GM19023 (cell line): ENCODE results near the gene CCDC74B.
"Not testable (repeated sequence)": the region's sequence is repeated elsewhere in the genome, so short reads cannot be mapped to it uniquely, and the experiment has no call there.

Experiments used
- ATAC-seq: cut with Tn5 transposase; IDR thresholded peaks from one replicate; pipeline ENCODE4 v1.9.1; 2021; ENCODE audit warnings: mild to moderate bottlenecking, moderate library complexity; ENCODE audit not compliant: unreplicated experiment

CCDC74B gene

DNA sequence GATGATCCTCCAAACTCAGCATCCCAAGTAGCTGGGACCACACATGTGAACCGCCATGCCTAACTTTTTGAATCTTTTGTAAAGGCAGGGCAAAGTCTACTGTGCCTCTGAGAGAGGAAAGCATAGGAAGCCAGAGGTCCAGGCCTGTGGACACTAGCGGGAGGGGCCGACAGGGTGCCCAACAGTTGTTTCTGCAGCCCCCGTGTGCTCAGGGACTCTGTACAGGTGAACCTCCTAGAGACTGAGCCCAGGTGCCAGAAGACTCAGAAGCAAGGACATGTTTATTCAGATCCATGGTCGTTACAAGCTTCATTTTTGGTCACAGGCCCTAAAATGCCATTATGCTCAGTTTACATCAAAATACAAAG is 6.2 kb upstream of the CCDC74B start:
- ATAC-seq = not testable (repeated sequence)

DNA sequence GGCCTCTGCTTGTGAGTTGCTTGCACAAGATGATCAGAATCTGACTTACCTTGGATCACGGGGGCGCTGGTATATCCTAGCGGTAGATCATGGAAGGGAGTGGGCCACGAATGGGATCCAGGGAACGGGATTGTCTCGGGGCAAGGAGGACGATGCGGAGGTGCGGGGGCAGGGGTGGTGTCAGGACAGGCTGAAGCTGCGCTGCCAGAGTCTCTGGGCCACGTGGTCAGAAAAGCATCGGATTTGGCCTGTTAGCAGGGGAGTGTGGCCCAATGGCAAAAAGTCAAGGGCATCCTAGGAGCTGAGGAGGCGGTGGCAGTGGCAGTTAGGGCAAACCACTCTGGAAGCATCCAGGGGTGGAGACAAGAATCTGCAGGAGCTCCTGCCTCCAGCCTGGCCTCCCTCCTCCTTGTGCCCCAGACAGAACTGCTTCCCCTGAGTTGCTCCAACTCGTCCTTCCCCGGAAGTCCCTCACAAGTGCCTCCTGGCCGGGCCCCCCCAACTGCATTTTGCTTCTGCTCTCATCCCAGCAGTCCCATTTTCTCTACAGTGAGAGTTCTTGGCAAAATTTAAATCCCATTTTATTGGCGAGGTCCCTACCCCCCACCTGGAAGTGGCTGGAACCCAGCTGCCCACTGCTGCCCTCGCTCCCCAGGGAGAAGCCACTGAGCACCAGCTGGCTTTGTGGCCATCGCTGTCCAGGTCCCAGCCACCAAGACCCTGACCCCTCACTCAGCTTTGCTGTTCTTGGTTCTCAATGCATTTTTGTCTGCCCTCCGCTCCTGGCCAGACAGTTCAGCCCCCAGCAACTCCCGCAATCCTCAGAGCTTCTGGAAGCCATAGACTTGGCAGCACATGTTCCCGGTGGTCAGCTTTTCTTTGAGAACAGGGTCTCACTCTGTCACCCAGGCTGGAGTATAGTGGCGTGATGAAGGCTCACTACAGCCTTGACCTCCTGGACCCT is 5.6 kb upstream of the CCDC74B start:
- no peak for ATAC-seq

DNA sequence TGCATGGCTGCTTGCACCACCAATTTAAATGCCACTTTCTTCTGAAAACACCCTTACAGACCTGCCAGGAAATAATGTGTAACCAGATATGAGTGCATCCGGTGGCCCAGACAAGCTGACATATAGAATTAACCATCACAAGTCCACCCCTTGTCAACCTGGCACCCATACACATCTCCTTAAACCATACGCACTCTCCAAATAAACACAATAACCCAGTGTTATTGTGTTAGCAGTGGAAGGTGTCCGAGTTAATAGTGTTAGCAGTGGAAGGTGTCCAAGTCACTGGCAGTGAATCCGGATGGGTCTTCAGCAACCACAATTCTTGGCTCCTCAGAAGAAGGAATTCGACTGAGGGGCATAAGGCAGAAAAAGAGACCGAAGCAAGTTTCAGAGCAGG is 3.6 kb upstream of the CCDC74B start:
- not testable (repeated sequence) for ATAC-seq

DNA sequence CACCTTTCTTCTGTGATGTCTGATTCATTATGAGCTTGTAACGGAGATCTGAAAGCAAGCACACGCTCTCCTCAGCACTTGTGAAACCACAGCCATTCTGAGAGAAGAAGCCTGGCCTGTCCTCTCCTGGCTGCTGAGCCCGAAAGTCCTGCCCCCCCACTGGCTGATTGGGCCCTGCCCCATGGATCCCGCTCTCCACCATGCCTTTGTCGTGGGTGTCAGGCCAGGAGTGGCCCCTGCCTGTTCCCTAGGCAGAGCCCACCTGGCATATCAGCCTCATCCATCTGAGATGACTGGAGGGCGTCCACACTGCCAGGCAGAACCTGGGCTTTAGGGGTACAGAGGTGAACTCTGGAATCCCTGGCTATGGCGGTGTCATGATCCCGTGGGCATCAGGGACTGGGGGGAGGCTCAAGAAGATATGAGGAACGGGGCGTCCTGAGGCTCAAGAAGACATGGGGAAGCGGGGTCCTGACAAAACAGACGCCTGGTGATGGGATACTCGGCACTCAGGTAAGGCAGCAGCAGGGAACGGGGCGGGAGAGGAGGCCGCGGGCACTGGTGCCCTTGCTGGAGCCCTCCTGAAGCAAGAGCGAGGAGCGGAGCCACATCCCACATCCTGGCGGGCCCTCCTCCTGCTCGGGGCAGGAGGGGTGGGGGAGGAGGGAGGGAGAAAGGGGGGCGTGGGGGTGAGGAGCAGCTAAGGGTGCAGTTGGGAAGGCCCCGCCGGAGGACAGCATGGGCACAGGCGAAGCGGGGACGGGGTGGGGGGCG is 1.5 kb downstream of the CCDC74B start:
- ATAC-seq = not testable (repeated sequence)

DNA sequence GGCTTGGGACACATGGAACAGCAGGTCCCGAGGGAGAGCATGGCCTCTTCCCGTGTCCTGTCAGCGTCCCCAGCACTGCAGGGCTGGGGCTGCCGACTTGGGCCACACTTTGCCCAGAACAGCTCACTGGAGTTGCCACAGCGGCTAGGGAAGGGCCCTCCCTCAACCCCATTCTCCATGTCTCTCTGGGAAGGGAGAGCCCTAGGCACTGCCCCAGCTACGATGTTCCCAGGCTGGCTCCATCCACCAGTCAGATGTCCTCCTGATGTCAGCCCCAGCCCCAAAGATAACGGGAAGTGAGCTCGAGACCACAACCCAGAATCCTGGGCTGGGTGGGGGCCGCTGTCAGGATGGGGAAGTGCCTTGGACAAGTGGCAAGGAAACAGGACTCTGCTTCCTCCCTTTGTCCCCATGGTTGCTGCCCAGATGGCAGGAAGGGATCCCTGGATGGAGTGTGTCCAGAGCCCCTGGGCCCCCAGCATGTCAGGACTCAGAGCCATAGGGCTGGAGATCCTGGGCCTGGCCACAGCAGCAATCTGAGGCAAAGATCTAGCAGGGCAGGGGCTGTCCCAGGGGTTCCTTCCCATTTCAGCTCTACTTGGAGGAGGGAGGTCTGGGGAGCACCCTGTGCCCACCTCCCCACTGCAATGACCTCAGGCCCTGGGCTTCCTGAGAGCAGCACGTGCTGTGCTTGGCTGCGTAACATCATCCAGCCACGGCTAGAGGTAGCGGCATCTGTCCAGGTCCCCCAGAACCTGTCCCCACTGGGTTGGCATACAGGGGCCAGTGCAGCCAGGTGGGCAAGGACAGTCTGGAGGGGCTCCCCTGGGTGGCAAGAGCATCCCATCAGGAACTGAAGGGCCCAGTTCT is 2.3 kb downstream of the CCDC74B start:
- not testable (repeated sequence) for ATAC-seq

DNA sequence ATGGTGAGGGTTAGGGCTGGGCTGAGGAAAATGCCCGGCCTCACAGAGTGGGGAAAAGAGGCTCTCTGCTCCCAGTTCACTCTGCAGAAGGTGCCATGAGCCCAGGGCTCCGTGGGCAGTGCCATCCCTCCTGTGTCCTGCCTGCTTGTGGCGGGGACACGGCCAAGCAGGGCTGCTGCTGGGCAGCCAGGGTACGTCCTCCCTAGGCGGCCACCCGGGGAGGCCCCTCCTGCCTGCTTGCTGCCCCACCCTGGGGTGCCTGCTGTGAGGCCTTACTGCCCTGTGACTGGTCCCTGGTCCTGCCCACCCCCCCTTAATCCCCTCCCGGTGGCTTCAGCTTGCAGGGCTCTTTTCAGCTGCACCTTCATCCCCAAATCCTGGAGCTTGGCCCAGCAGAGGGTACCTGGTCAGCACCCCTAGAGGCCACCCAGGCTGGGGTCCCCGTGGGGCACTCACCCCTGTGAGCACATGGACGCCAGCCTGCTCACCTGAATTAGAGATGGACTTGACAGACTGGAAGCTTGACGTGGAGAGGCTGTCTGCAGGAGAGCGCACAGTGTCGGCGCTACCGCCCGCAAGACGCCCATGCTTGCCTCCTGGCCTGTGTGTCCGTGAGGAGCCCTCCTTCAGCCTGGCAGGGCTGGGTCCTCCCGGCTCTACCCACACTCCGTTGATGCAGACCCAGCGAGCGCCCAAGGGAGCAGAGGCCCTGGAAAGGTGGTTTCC is 3.1 kb downstream of the CCDC74B start:
- not testable (repeated sequence) for ATAC-seq

DNA sequence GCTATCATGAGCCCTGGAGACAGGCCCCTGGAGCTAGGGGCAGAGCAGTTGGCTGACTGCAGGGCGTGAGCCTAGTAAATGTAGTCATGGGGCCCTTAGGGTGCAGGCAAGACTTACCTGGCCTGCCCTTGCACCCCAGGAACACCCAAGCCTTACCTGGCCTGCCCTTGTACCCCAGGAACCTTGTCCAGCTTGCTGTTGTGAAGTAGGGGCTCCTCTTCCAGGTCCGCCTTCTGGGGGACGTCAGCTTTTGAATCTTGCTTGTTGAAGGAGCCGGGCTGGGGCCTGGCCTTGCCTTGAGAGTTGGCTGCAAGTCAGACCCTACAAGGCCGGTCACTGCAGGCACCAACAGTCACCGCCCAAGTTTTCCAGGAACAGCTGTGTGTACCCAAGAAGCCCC is 3.9 kb downstream of the CCDC74B start:
- not testable (repeated sequence) for ATAC-seq

DNA sequence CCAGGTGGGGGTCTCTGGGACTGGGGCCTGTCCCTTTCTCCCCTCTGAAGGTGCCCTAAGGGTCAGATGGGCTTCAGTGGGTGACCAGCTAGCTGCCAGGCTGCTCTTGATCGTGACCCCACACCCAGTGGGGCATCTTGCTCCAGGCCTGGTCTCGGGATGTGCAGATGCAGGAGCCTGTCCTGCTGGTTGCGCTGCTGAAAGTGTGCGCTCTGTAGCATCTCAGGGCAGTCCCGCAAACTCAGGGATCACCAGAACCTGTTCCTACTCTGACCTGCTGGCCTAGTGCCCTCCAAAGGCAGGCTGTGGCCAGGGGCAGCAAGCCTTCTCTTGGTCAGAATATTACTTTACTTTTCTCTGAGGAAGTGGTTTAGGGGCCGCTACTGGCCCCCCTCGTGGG is 4.4 kb downstream of the CCDC74B start:
- ATAC-seq = not testable (repeated sequence)

DNA sequence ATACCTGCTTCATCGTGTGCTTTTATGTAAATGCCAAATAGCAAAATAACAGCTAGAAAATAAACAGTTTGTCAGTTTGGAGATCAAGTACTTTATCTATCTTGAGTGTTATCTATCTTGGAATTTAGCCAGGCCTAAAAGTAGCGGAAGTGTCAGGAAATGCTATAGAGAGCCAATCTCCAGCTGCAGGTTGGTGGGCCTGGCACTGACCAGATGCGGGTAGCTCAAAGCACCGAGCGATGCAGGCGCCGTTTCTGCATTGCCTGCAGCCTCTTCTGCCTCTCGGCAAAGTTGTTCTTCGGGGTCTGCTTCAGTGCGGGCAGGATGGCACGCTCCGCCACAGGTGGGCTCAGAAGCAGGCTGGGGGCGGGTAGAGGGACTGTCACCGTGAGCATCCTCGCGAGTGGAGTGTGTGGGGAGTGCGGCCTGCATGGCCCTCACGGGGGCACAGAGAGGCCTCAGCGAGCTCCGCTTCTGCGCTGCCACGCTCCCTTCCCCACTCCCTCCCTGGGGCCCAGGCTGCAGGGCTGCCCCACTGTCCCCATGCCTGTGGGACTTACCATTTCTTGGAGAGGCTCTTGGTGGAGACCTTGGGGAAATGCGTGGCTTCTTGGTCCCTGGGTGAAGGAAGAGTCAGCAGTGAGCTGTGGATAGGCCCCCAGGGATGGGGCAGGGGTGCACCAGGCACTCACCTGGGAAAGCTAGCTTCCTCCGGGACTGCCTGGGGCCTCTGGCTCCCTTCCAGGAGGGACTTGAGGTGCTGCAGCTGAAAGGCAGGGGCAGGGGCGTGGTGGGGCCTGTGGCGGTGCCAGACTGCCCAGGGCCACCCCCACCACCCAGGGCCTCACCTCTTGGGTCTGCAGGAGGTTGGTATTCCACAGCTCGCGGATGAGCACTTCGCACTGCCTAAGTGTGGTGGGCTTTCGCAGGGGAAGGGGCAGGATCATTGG is 5.3 kb downstream of the CCDC74B start:
- ATAC-seq = not testable (repeated sequence)

DNA sequence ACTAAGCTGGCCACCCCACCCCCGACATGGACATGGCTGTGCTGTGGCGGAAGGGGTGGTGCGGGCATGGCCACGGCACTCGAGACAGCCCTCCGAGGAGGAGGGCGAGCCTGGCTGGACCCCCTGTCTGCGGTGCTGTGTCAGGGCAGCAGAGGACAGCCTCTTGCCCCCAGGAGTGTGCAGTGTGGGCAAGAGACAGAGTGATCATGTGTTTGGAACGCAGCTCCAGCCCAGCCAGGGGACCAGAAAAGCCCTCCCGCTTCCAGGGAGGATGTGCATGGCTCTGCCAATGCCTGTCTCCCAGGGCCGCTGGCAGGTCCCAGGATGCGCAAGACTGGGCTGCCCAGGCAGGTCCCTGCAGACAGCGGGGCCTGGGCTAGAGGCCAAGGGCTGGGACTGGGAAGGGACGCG is 6.1 kb downstream of the CCDC74B start:
- ATAC-seq = not testable (repeated sequence)

DNA sequence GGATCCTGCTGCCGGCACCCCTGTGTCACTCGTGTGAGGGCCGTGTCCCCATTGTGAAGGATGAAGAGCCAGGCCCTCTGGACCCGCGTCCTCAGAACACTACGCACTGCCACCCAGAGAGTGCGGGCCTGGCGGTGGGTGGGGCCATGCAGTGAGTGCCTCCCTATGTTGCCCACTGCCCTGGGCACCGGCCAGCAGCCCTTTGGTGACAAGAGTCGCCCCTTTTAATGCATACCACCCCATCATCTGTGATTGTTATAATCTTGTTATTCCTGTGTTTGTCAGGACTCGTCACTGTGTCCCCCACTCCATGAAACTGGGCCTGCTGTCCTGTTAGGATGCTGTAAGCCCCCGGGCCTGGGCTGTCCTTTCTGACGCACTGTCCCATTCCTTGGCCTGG is 6.6 kb downstream of the CCDC74B start:
- ATAC-seq = not testable (repeated sequence)

DNA sequence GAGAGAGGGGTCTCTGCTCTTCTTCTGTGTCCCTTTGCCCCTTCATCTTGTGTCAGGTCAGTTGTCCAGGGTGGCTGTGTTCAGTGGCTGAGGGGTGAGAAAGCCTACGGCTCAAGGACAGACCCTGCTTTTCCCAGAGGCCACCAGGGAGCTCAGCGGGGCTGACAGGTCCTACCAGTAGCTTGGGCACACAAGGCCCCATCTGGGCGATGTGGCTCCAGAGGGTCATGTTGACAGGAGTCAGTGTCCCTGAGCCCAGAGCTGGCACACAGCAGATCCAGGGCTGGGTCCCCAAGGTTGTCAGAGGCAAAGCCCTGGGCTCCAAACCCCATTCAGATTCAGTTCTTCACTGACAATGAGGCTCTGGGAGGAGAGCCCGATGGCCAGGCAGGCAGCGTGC is 7.8 kb downstream of the CCDC74B start:
- ATAC-seq = not testable (repeated sequence)

DNA sequence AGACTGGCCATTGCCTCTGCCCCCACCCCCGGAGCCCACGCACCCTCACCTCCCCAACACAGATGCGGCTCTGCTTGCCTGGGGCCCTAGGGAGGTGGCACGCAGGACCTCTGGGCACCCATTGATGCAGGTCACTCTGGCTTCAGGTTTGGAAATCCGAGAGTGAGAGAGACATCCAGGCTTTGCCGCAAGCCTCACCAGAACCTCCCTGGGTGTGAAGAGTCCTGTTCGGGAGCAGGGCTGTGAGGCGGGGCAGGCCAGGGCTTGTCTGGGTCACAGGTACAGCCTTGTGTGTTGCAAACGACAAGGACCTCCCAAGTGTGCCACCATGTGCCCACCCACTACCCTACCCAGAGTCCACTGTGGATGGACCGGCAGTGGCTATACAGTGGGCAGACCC is 8.4 kb downstream of the CCDC74B start:
- ATAC-seq = not testable (repeated sequence)

DNA sequence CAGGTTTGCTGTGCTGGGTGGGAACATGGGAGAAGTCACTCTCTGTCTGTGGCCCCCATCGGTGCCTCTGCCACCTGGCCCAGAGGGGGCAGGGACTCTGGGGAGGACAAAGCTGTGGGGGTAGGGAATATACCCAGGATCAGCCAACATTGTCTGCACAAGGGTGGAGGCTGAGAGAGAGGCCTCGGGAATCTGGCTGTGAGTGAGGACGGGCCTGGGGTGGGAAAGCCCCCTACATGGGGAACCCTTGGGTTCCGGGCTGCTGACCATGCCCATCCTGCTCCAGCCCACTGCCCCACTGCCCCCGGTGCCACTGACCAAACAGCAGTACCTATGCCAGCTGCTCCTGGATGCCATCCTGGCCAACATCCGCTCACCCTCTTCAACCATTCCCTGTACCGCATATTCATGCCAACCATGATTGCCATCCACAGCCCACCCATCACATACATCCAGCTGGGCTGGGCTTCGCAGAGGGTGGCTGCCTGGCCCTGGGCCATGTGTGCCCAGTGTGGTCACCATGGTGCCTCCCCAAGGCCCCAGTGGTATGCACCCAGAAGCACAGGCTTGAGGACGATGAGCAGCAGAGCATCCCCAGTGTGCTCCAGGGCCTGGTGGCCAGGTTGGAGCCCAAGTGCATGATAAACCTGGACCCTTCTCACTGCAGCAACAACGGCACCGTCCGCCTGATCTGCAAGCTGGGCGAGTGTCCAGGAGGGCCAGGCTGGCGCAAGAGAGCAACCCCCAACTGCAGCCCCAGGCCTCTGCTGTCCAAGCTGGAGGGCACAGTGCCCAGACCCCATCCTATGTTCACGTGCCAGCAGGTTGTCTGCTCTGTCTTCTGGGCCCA is 9.0 kb downstream of the CCDC74B start:
- no peak for ATAC-seq

DNA sequence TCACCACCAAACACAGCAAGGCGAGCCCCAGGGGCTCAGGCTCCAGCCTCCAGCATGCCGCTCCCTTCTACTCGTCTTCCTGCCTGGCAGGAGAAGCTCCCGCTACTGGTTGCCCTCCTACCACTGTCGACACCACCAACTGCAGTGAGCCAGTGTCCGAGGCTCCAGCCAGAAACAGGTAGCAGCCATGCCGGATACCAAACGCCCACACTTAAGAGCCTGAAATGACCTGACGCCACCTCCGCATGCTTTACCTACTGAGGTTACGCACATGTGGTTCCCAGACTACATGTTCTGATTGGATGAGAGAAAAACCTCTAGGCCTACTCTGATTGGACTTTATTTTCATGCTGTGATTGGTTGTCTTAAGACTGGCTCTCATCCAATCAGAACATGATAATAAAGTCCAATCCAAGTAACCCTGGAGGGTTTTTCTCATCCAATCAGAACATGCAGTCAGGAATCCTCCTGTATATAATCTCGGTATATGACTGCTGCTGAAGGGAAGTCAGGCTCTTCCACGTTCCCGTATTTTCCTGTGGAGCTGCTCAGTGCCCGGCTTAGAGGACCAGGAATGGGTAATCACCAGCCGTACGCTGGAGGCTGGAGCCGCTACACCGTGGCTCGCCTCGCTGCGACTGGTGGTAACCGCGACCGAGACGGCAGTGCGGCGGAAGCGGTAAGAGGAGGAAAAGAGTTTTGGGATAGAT is 15.6 kb downstream of the CCDC74B start, which contains the start of gene POTEF:
Gene POTEF, minus strand, starts transcription at position 103 of the 710 bp plus-strand sequence. CDS start 8,707 bp downstream, outside the sequence.
- ATAC-seq = not testable (repeated sequence)

DNA sequence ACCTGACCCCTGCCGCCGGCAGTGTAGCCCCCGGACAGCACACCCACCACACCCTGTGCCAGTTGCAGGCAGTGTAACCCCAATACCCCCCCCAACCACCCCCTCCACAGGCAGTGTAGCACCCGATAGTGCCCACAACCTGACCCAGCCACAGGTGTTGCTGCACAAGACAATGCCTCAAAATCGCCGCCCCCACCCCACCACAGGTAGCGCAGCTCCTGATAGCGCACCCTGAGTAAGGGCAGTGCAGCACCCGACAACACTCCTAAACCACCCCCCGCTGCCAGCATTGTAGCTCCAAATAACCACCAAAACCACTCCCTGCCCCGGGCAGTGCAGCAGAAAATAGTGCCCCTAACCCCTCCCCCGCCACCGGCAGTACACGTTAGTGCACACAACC is 16.4 kb downstream of the CCDC74B start:
- ATAC-seq = not testable (repeated sequence)

DNA sequence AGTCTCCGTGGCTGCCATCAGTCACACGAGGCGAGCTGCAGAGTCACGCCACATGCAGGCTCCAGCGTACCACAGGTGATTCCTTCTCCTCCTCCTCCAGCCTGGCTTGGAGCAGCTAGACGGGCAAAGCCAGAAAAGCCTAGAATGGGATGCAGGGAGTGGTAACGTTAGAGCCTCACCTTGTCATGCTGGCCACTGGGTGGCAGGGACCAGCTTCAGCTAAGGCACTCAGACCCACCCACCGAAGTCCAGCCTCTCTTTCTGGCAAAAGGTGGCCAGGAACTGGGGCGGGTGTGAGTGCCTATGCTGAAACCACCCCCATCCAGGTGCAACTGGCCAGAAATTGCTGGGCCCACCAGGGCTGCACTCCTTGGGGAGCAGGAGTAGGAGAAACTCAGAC is 17.2 kb downstream of the CCDC74B start:
- not testable (repeated sequence) for ATAC-seq
